ENCODE measurements around the gene CRAMP1. TPM values are rescaled to one million over a fixed set of nuclear protein-coding genes. Genes with fewer than 3 reads are reported as not detected.

Gene CRAMP1
- total and polyA plus RNA-seq, 2 of the 8 experiments (the other 6 are each of a cell fraction or from before 2014, with no cell fraction given) = 19.2 to 23.2 TPM

DNA sequence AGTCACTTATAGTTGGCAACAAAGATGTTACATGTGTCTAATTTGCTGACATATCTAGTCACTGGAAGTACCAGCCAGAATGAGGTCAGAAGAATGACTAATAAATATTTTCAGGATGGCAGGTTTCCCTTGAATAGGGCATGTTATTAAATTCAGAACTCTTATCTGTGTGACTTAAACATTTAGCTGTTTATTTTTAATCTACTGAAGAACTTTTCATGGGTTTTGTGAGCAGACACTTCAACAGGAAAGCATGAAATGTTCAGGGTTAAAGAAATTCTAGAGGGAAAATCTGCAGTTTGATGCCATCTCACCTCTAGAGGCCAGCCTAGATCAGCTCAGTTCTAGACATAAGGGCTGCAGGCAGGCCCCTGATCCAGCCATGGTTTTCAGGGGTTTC, 79.1 kb downstream of the CRAMP1 start:
- Histone ChIP-seq H2AFZ (ENCODE audit: low read length) (no peak overlapping the region), H4K20me1 (replicated peaks in 1 of 2; ENCODE audit: control insufficient read depth in 1 of 2, insufficient read depth in 2 of 2, low read length in 2 of 2) (peaks cover 28 to 31% of the 10 kb centered on the region in 2 experiments), H2AK5ac (ENCODE audit: low read depth, low read length) (no peak overlapping the region), H3K18ac (ENCODE audit: extremely low read depth, low read length) (no peak overlapping the region), H3K79me1 (ENCODE audit: low read depth, low read length) (peaks cover 13% of the 10 kb centered on the region), H3K4me1 (replicated peaks in 1 of 4; ENCODE audit: control insufficient read depth in 3 of 4, insufficient read depth in 4 of 4, low read length in 3 of 4) (no peaks in the 10 kb centered on the region), H4K5ac (ENCODE audit: insufficient read length, low read depth, low read length) (no peak overlapping the region), H4K91ac (replicated peaks; ENCODE audit: insufficient read length, low read length) (no peak overlapping the region), H2BK12ac (ENCODE audit: low read depth, low read length) (no peak overlapping the region), H3K14ac (ENCODE audit: insufficient read length) (no peak overlapping the region), H2BK120ac (replicated peaks; ENCODE audit: low read depth, low read length) (no peak overlapping the region), H3K4me2 (ENCODE audit: insufficient read depth in 1 of 2, low read depth in 2 of 2, low read length in 2 of 2) (no peak overlapping the region), H4K8ac (ENCODE audit: extremely low read depth, insufficient read depth, low read length) (no peak overlapping the region), H2BK15ac (ENCODE audit: low read length) (no peak overlapping the region), H3K9me3 (ENCODE audit: insufficient read depth in 2 of 2, low read depth in 1 of 2, low read length in 1 of 2) (no peaks in the 10 kb centered on the region), H3K27me3 (replicated peaks in 1 of 4; ENCODE audit: control insufficient read depth in 3 of 4, extremely low read depth in 1 of 4, insufficient read depth in 3 of 4, low read length in 3 of 4) (no peaks in the 10 kb centered on the region), H3K36me3 (ENCODE audit: control insufficient read depth in 2 of 4, insufficient read depth in 4 of 4, low read length in 3 of 4) (peaks cover 33 to 76% (median 72%) of the 10 kb centered on the region in 4 experiments), H3K56ac (replicated peaks; ENCODE audit: insufficient read length, low read depth, low read length) (no peak overlapping the region), H3K4ac (replicated peaks; ENCODE audit: insufficient read length, low read depth, low read length) (no peak overlapping the region), H3K9ac (replicated peaks in 1 of 4; ENCODE audit: extremely low read depth in 1 of 4, low read depth in 3 of 4, low read length in 3 of 4) (no peak overlapping the region), H2BK5ac (ENCODE audit: low read depth, low read length) (no peak overlapping the region), H3K23me2 (ENCODE audit: low read depth, low read length) (no peaks in the 10 kb centered on the region; the same call in 1 of the 2 replicates), H2BK20ac (ENCODE audit: low read length) (no peak overlapping the region), H3K23ac (ENCODE audit: insufficient read length) (no peak overlapping the region), H3K4me3 (ENCODE audit: extremely low read depth in 1 of 4, insufficient read depth in 2 of 4, low read depth in 3 of 4, low read length in 4 of 4) (no peak overlapping the region), H3K79me2 (ENCODE audit: control insufficient read depth in 1 of 2, insufficient read depth in 2 of 2, low read length in 2 of 2) (peaks cover 16 to 81% of the 10 kb centered on the region in 2 experiments), H3K27ac (ENCODE audit: low read depth, low read length) (no peak overlapping the region)
- DNase-seq (ENCODE audit: low read depth in 1 of 2, low spot score in 2 of 2) = no peak
- FAIRE-seq = no peak
- ChIA-PET POLR2A (ENCODE audit: partially characterized antibody) (interaction anchor here (0.5 to 2.4 kb wide), 4 partner anchors 9 to 19 kb away, joined by 3 to 7 read pairs (median 6); partner anchors contain the start of gene MAPK8IP3), CTCF (ENCODE audit: partially characterized antibody) (interaction anchor here (0.7 to 1.6 kb wide), 6 partner anchors 9 to 73 kb away, joined by 3 to 7 read pairs (median 4); no protein-coding TSS in a partner anchor)
- TF ChIP-seq BRCA1 (IDR thresholded peaks at IDR 0.05; ENCODE audit: low read depth, low read length) = no peak
- TF ChIP-seq TBP (IDR thresholded peaks at IDR 0.05; ENCODE audit: low read depth, low read length) = no peak
- TF ChIP-seq RAD21 (IDR thresholded peaks at IDR 0.05 in 1 of 2, conservative IDR thresholded peaks at IDR 0.05 in 1 of 2; ENCODE audit: low read depth in 2 of 2, low read length in 2 of 2) = no peak
